ENCODE data around the gene VPS13D. TPM values are rescaled to one million over a fixed set of nuclear protein-coding genes. Genes with fewer than 3 reads are reported as not detected.

VPS13D gene
- total RNA-seq, 1 donor from 2014 or later = 33.6 TPM

DNA sequence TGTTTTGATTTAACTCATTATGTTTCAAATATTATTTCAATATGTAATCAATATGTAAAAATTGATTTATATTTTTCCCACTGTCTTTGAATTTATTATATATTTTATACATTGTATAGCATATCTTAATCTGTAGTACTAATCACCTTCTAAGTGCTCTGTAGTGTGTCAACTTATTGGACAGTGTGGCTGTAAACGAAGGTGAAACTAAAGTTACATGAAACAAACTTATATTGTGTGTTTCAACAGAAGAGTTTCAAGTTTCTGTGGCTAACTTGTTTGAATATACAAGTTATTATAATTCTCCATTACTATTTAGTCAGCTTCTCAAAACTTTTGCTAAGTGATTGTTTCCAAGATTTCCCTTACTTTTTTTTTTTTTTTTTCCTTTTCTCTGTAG lies 212.4 kb downstream of the VPS13D start:
- Mint-ChIP-seq H3K27me3 (ENCODE audit: insufficient read depth) (peaks cover 11% of the 10 kb centered on the region), H3K27ac (no peak overlapping the region), H3K36me3 (ENCODE audit: low read depth) (peaks cover 44% of the 10 kb centered on the region), H3K4me1 (ENCODE audit: low read depth) (peaks cover 65% of the 10 kb centered on the region), H3K4me3 (no peak overlapping the region), H3K9me3 (peaks cover 13% of the 10 kb centered on the region)
- DNase-seq (ENCODE audit: low spot score) = no peak
- intact Hi-C loops (cut with micrococcal nuclease) = no loop called here

DNA sequence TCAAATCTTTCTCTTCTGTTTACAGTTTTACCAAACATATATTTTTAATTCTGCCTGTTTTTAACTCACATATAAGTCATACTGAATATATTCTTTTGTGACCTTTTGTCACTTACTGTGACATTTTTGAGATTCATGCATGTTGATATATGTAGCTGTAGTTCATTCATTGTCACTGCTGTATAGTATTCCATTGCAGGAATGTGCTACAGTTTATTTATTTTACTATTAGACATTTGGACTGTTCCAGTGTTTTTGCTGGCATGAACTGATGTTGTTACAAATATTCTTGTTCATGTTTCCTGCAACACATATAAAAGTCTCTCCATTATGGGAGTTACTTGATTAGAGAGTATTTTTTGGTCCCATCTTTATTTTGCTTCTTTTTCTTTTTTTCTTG lies 213.3 kb downstream of the VPS13D start:
- H3K27me3 Mint-ChIP-seq (ENCODE audit: insufficient read depth) = peaks cover 11% of the 10 kb centered on the region
- DNase-seq (ENCODE audit: low spot score) = no peak
- H3K4me1 Mint-ChIP-seq (ENCODE audit: low read depth) = peaks cover 66% of the 10 kb centered on the region
- no peak overlapping the region for H3K4me3 Mint-ChIP-seq
- peaks cover 44% of the 10 kb centered on the region for H3K36me3 Mint-ChIP-seq (ENCODE audit: low read depth)
- H3K9me3 Mint-ChIP-seq = peaks cover 9% of the 10 kb centered on the region
- no peak overlapping the region for H3K27ac Mint-ChIP-seq
- intact Hi-C loops (cut with micrococcal nuclease) = no loop called here

- Mint-ChIP-seq H3K4me1 (ENCODE audit: low read depth) (peaks cover 66% of the 10 kb centered on the region), H3K4me3 (no peak overlapping the region), H3K27me3 (ENCODE audit: insufficient read depth) (peaks cover 11% of the 10 kb centered on the region), H3K36me3 (ENCODE audit: low read depth) (peaks cover 34% of the 10 kb centered on the region), H3K9me3 (peaks cover 4% of the 10 kb centered on the region), H3K27ac (no peak overlapping the region)
- no peak for DNase-seq (ENCODE audit: low spot score)
- intact Hi-C loops (cut with micrococcal nuclease) = no loop called here
Measured at GRCh38 chr1:12444329-12444841, 214.6 kb downstream of the VPS13D start.

GRCh38 chr1:12445257-12445656 lies 215.4 kb downstream of the VPS13D start:
- Mint-ChIP-seq H3K36me3 (ENCODE audit: low read depth) (peaks cover 28% of the 10 kb centered on the region), H3K4me3 (no peak overlapping the region), H3K9me3 (peaks cover 4% of the 10 kb centered on the region), H3K4me1 (ENCODE audit: low read depth) (peaks cover 66% of the 10 kb centered on the region), H3K27ac (no peak overlapping the region), H3K27me3 (ENCODE audit: insufficient read depth) (peaks cover 11% of the 10 kb centered on the region)
- intact Hi-C loops (cut with micrococcal nuclease) = loop anchor here (5.0 kb wide), 2 partner anchors 288 to 398 kb away; no protein-coding TSS in a partner anchor
- no peak for DNase-seq (ENCODE audit: low spot score)

DNA sequence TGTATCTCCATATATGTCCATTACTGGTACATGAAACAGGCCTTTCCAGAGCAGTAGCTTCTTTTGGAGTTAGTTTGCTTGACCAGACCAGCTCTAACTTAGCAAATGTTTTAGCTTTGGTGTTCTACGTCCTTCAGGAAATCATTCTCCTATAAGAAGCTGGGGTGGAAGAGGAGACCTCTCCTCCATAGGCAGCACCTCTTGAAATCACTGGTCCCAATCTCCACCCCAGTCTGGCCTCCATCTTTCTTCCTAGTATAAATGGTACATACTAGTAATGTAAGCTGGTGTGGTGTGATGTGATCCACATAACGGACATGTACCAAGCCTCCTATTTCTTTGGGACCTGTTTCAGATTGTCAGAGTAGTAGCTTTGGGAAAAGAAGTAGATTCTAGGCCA lies 216.8 kb downstream of the VPS13D start:
- Mint-ChIP-seq H3K27ac (no peak overlapping the region), H3K4me3 (no peak overlapping the region), H3K4me1 (ENCODE audit: low read depth) (peaks cover 72% of the 10 kb centered on the region), H3K27me3 (ENCODE audit: insufficient read depth) (peaks cover 9% of the 10 kb centered on the region), H3K36me3 (ENCODE audit: low read depth) (peaks cover 32% of the 10 kb centered on the region), H3K9me3 (peaks cover 4% of the 10 kb centered on the region)
- no peak for DNase-seq (ENCODE audit: low spot score)
- intact Hi-C loops (cut with micrococcal nuclease) = loop anchor here (5.0 kb wide), 2 partner anchors 289 to 399 kb away; no protein-coding TSS in a partner anchor

DNA sequence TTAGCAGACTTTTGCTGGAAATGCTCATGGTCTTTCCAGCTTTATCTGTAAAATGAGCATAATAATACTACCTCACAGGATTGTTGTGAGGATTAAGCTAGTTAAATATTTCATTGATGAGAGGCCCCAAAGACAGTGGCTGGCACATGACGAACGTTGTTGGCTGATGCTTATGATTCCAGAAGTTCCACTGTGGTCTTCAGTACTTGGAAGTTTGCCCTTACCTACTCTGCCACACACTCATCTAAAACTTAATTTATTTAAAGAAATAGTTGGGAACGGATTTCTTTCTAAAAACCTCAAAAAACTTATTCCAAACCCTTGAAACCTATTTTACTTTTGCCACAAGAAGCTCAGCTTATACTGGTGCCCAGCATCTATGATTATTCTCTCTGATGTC lies 217.5 kb downstream of the VPS13D start:
- intact Hi-C loops (cut with micrococcal nuclease) = loop anchor here (5.0 kb wide), 2 partner anchors 290 to 400 kb away; no protein-coding TSS in a partner anchor
- H3K36me3 Mint-ChIP-seq (ENCODE audit: low read depth) = peaks cover 36% of the 10 kb centered on the region
- peaks cover 10% of the 10 kb centered on the region for H3K27me3 Mint-ChIP-seq (ENCODE audit: insufficient read depth)
- H3K9me3 Mint-ChIP-seq = peaks cover 4% of the 10 kb centered on the region
- peaks cover 77% of the 10 kb centered on the region for H3K4me1 Mint-ChIP-seq (ENCODE audit: low read depth)
- no peak for DNase-seq (ENCODE audit: low spot score)
- no peak overlapping the region for H3K4me3 Mint-ChIP-seq
- H3K27ac Mint-ChIP-seq = no peak overlapping the region

GRCh38 chr1:12447849-12448312 lies 218.1 kb downstream of the VPS13D start:
- no peak for DNase-seq (ENCODE audit: low spot score)
- Mint-ChIP-seq H3K4me1 (ENCODE audit: low read depth) (peaks cover 81% of the 10 kb centered on the region), H3K4me3 (no peak overlapping the region), H3K27me3 (ENCODE audit: insufficient read depth) (peaks cover 10% of the 10 kb centered on the region), H3K27ac (peak overlapping the region; percentile 43), H3K36me3 (ENCODE audit: low read depth) (peaks cover 38% of the 10 kb centered on the region), H3K9me3 (peaks cover 4% of the 10 kb centered on the region)
- intact Hi-C loops (cut with micrococcal nuclease) = loop anchor here (2.0 to 5.0 kb wide), 4 partner anchors 33 to 401 kb away; no protein-coding TSS in a partner anchor

DNA sequence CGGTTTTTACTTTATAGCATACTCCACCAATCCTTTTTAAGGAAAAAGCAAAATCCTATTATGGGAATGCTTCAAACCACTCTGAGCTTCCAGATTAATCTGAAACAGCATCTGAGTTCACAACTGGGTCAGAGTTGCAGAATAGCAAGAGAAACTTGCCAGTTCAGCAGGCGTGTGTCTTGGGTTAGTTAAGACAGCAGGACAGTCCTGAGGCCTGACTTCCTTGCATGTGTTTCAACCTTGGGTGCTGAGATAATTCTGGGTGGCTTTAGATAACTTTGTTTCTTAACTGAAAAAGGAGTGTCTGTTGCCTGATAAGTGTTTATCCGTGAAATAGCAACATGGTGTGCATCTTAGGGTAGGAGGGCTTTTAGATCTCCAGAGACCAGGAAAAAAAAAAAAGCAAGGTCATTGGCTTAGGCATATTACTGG lies 218.9 kb downstream of the VPS13D start:
- peak overlapping the region; percentile 84 for H3K27ac Mint-ChIP-seq
- intact Hi-C loops (cut with micrococcal nuclease) = loop anchor here (1.0 to 5.0 kb wide), 14 partner anchors 10 to 401 kb away; no protein-coding TSS in a partner anchor
- peaks cover 83% of the 10 kb centered on the region for H3K4me1 Mint-ChIP-seq (ENCODE audit: low read depth)
- peaks cover 10% of the 10 kb centered on the region for H3K27me3 Mint-ChIP-seq (ENCODE audit: insufficient read depth)
- H3K36me3 Mint-ChIP-seq (ENCODE audit: low read depth) = peaks cover 35% of the 10 kb centered on the region
- no peak for DNase-seq (ENCODE audit: low spot score)
- peak overlapping the region; percentile 53 for H3K4me3 Mint-ChIP-seq
- H3K9me3 Mint-ChIP-seq = peaks cover 4% of the 10 kb centered on the region

- peak overlapping the region; percentile 84 for H3K27ac Mint-ChIP-seq
- H3K9me3 Mint-ChIP-seq = no peaks in the 10 kb centered on the region
- peaks cover 31% of the 10 kb centered on the region for H3K36me3 Mint-ChIP-seq (ENCODE audit: low read depth)
- peaks cover 90% of the 10 kb centered on the region for H3K4me1 Mint-ChIP-seq (ENCODE audit: low read depth)
- peaks cover 10% of the 10 kb centered on the region for H3K27me3 Mint-ChIP-seq (ENCODE audit: insufficient read depth)
- H3K4me3 Mint-ChIP-seq = peak overlapping the region; percentile 46
- intact Hi-C loops (cut with micrococcal nuclease) = no loop called here
- DNase-seq (ENCODE audit: low spot score) = no peak
Measured at GRCh38 chr1:12450090-12450755, 220.4 kb downstream of the VPS13D start.

DNA sequence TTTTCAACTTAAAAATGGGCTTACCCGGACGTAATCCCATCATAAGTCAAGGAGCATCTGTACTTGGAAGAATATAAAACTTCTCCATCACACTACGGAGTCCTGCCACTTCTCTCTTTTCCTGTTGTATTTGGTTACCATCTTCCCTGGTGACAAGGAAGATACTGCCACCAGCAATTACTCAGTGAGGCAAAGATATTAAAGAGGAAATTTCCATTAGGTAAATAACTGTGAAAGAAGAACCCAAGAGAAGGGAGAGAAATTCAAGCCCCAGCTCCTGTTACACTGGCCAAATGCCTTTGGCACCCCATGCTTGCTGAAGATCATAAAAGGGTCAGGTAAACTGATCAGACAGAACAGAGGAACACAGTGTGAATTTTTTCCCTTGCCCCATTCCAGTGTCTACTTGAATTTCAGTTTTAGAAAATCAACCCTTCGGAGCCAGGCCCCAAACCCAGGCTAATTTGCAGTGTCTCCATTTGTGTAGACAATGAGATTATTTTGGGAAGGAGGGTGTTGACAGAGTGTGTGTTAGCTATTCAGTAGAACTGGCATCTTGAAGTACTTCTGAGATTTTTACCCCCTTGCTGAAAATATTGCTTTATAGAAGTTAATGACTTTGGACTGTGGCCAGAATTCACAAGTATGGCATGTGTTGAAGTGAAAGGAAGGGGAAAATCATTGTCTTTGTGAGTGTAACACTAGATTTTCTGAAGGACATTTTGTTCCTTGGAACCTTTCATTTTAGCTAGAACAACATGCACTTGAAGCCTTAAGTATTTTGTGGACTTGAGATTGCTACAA lies 221.1 kb downstream of the VPS13D start:
- peak overlapping the region; percentile 38 for H3K4me3 Mint-ChIP-seq
- peaks cover 29% of the 10 kb centered on the region for H3K36me3 Mint-ChIP-seq (ENCODE audit: low read depth)
- H3K27me3 Mint-ChIP-seq (ENCODE audit: insufficient read depth) = peaks cover 6% of the 10 kb centered on the region
- peak overlapping the region; percentile 84 for H3K27ac Mint-ChIP-seq
- no peaks in the 10 kb centered on the region for H3K9me3 Mint-ChIP-seq
- peaks cover 87% of the 10 kb centered on the region for H3K4me1 Mint-ChIP-seq (ENCODE audit: low read depth)
- intact Hi-C loops (cut with micrococcal nuclease) = no loop called here
- no peak for DNase-seq (ENCODE audit: low spot score)

GRCh38 chr1:12451560-12451900 lies 221.7 kb downstream of the VPS13D start:
- Mint-ChIP-seq H3K4me1 (ENCODE audit: low read depth) (peaks cover 84% of the 10 kb centered on the region), H3K9me3 (no peaks in the 10 kb centered on the region), H3K36me3 (ENCODE audit: low read depth) (peaks cover 29% of the 10 kb centered on the region), H3K27me3 (ENCODE audit: insufficient read depth) (peaks cover 5% of the 10 kb centered on the region), H3K27ac (no peak overlapping the region), H3K4me3 (no peak overlapping the region)
- no peak for DNase-seq (ENCODE audit: low spot score)
- intact Hi-C loops (cut with micrococcal nuclease) = no loop called here

DNA sequence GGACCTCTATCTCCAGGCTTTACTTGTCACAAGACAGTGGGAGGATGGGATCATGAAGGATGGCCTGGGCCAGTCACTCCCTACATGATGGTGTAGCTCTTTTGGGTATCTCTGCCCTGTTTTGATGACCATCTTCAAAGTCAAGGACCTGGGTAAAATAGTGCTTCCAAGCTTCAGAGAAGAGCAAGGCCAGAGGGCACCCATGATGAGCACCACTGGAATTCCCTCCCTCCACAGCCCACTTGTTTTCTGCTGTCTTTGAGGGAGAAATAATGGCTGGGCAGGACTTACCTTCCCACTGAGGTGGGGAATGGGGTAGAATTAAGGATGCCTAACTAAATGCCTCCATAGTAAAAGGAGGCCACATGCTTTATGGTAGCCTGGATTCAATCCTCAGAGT lies 222.4 kb downstream of the VPS13D start:
- Mint-ChIP-seq H3K27ac (peak overlapping the region; percentile 24), H3K36me3 (ENCODE audit: low read depth) (peaks cover 30% of the 10 kb centered on the region)
- no peak for DNase-seq (ENCODE audit: low spot score)

More for the DNA sequence above, 222.4 kb downstream of the VPS13D start:
- Mint-ChIP-seq H3K4me1 (ENCODE audit: low read depth) (peaks cover 87% of the 10 kb centered on the region), H3K4me3 (no peak overlapping the region), H3K9me3 (no peaks in the 10 kb centered on the region), H3K27me3 (ENCODE audit: insufficient read depth) (peaks cover 2% of the 10 kb centered on the region)
- intact Hi-C loops (cut with micrococcal nuclease) = no loop called here

All from activated T-helper 1 cell treated with anti-CD3 and anti-CD28 coated beads, Interleukin-12 subunit alpha, Interleukin-12 subunit beta, Interleukin-2, Interleukin-4 antibody, amounts not matched to agents 30 ng/mL and 10 ng/mL and 1 ng/mL, durations not matched to agents 14 hours and 24 hours and 36 hours (primary cell).